Measurements from ENCODE around the gene TEAD3. TPM values are rescaled to one million over a fixed set of nuclear protein-coding genes. Genes with fewer than 3 reads are reported as not detected.
A peak's percentile ranks its signal among the peaks of the same experiment; 100 is the strongest.
"Not testable (repeated sequence)": the region's sequence is repeated elsewhere in the genome, so short reads cannot be mapped to it uniquely, and the experiment has no call there.

Gene TEAD3
- total RNA-seq, 1 donor from 2014 or later = 25.4 TPM

- ATAC-seq (ENCODE audit: poor library complexity); intact Hi-C loops (cut with DNase I): not testable (repeated sequence)
Observed at GRCh38 chr6:35438378-35439065, 58.4 kb downstream of the TEAD3 start.

DNA sequence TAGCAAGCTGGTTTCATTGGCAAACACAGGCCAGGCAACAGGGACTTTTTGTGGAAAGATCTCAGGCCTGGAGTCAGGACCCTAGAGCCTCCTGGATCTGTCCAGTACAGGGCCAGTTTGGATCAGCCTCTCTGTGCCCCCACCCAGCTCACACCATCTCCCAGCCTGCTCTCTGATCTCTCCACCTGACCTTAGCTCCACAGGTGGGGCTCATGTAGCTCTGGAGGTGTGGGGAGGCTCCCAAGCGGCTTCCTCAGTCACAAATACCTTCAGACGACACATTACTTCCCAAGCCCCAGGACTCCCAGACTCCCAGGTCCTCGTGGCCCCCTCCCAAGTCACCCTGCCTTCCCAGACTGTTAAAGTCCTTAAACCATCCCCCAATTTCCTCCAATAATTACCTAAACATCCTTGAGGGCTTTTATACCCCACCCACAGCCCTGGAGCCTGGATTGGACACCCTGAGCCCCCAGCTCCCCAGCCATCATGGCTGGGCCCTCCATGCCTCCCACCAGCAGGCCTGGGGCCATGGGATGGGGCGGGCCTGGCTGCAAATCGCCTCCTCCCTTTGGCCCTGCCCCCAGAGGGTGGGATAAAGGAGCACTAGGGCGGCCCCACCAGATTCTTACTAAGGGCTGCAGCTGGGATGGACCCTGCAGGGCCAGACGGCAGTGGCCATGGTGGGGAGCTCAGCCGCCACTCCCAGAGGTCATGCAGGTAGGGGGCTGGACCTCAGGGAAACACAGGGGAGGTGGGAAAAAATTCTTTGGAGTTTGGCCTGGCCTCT, 60.6 kb downstream of the TEAD3 start:
- ATAC-seq (ENCODE audit: poor library complexity) (no peak), DNase-seq (no peak)
- intact Hi-C loops (cut with DNase I) = no loop called here

More at GRCh38 chr6:35438378-35439065, 58.4 kb downstream of the TEAD3 start:
- not testable (repeated sequence) for DNase-seq

DNA sequence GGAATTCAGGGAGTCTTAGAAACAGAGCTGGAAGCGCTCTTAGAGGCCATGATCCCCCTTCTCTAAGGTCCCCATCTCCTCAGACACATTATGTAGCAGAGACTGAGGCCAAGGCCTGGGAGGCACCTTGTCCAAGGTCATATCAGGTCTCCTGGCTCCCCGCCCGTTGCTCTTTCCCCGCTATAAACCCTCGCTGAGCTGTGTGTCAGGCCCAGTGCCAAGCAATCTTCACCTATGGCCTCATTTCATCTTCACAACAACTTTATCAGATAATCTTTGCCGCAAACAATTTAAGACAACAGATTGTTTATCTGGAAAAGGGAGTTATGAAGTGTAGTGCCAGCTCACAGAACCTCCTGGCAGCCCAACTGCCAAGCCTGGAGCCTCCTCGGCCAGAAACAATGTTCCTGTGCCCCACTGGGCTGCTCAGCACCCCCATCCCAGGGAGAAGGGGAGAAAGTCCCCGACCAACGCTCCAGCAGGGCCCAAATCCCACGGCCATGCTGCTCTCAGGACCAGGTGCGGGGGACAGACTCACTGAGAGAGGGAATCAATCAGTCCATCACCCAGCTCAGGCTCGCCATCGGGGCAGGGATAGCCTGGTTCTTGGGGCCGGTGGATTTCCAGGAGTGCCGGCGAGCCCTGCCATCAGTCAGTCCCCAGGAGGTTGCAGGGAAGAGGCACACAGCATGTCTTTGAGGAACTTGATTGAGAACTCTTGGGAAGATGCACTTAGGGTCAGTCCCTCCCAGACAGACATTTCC, 61.6 kb downstream of the TEAD3 start:
- DNase-seq (peak; percentile 71), ATAC-seq (ENCODE audit: poor library complexity) (peak; percentile 82)
- intact Hi-C loops (cut with DNase I) = no loop called here

DNA sequence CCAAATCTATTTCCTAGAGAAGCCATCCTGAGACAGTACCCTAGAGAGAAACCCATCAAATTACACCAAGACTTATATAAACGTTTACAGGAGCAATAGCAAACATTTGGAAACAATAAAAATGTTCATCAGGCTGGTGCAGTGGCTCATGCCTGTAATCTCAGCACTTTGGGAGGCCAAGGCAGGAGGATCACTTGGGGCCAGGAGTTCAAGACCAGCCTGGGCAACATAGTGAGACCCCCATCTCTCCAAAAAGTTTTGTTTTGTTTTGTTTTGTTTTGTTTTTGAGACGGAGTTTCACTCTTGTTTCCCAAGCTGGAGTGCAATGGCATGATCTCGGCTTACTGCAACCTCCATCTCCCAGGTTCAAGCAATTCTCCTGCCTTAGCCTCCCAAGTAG, 64.2 kb downstream of the TEAD3 start:
- DNase-seq; ATAC-seq (ENCODE audit: poor library complexity); intact Hi-C loops (cut with DNase I): not testable (repeated sequence)

- no peak for DNase-seq
- intact Hi-C loops (cut with DNase I) = no loop called here
- no peak for ATAC-seq (ENCODE audit: poor library complexity)
Observed at GRCh38 chr6:35432291-35432690, 64.6 kb downstream of the TEAD3 start.

GRCh38 chr6:35429463-35429862, 67.4 kb downstream of the TEAD3 start:
- ATAC-seq (ENCODE audit: poor library complexity) (no peak), DNase-seq (no peak)
- intact Hi-C loops (cut with DNase I) = no loop called here

GRCh38 chr6:35428421-35429149, 68.3 kb downstream of the TEAD3 start:
- no peak for DNase-seq
- no peak for ATAC-seq (ENCODE audit: poor library complexity)
- intact Hi-C loops (cut with DNase I) = no loop called here

- intact Hi-C loops (cut with DNase I) = no loop called here
- no peak for ATAC-seq (ENCODE audit: poor library complexity)
- no peak for DNase-seq
Observed at GRCh38 chr6:35427851-35428321, 69.0 kb downstream of the TEAD3 start.

GRCh38 chr6:35427435-35427834, 69.4 kb downstream of the TEAD3 start:
- intact Hi-C loops (cut with DNase I) = no loop called here

DNA sequence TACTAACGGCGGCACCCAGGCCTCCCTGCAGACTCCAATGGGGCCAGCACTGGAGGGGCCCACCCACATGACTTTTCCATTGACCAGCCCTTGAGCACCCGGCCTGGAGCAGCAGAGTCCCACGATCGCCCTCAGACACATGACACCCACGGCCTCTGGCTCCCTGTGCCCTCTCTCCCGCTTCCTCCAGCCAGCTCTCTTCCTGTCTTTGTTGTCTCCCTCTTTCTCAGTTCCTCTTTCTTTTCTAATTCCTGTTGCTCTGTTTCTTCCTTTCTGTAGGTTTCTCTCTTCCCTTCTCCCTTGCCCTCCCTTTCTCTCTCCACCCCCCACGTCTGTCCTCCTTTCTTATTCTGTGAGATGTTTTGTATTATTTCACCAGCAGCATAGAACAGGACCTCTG, 70.8 kb downstream of the TEAD3 start:
- ATAC-seq (ENCODE audit: poor library complexity) (peak; percentile 36), DNase-seq (no peak)
- intact Hi-C loops (cut with DNase I) = no loop called here

More at GRCh38 chr6:35427435-35427834, 69.4 kb downstream of the TEAD3 start:
- ATAC-seq (ENCODE audit: poor library complexity) (no peak), DNase-seq (no peak)

DNA sequence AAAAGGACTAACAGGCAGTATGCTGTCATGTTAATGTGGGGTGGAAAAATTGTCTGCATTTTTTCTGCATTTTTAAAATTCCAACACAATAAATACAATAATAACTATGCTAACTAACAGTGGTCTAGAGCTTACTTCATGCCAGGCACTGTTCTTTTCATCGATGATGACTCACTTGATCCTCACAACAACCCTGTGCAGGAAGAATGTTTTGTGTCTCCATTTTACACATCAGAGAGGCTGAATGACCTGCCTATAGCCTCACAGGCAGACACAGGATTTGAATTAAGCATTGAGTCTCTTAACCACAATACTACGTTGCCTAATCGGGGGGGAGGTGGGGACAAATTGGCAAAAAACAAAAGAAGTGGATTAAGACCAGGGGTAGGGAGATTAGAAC, 71.6 kb downstream of the TEAD3 start:
- intact Hi-C loops (cut with DNase I) = no loop called here
- ATAC-seq (ENCODE audit: poor library complexity) (no peak), DNase-seq (no peak)

Small RNA genes lying within 50 kb of the gene (microRNA-seq; reads per million reads assigned to microRNA genes)
- gene MIR7111 = not detected

Other genes starting within 250 kb of the TEAD3 start
- gene ZNF76, start 237.3 kb downstream of the TEAD3 start, total RNA-seq = 35.3 TPM
- 0.97 TPM for gene DEF6, start 199.3 kb downstream of the TEAD3 start, total RNA-seq
- 12.8 TPM for gene PPARD, start 154.5 kb downstream of the TEAD3 start, total RNA-seq
- gene FANCE, start 44.7 kb downstream of the TEAD3 start, total RNA-seq = 3.4 TPM
- gene RPL10A, start 28.7 kb downstream of the TEAD3 start, total RNA-seq = 535 TPM
- gene TULP1, start 15.8 kb upstream of the TEAD3 start, total RNA-seq = not detected
- 106 TPM for gene FKBP5, start 191.8 kb upstream of the TEAD3 start, total RNA-seq
- gene ARMC12, start 240.0 kb upstream of the TEAD3 start, total RNA-seq = not detected